Measurements from ENCODE around the gene FHL3.
"Not testable (repeated sequence)": the region's sequence is repeated elsewhere in the genome, so short reads cannot be mapped to it uniquely, and the experiment has no call there.

Gene FHL3

GRCh38 chr1:37995751-37996345 lies 9.5 kb downstream of the FHL3 start:
- peak; percentile 61 for DNase-seq (ENCODE audit: low read depth, low spot score)

- no peak for DNase-seq (ENCODE audit: low read depth, low spot score)
These were observed 10.3 kb downstream of the FHL3 start for GRCh38 chr1:37994886-37995566.

GRCh38 chr1:37989361-37989930 lies 15.9 kb downstream of the FHL3 start:
- peak; percentile 56 for DNase-seq (ENCODE audit: low read depth, low spot score)

- no peak for DNase-seq (ENCODE audit: low read depth, low spot score)
These were observed 17.6 kb downstream of the FHL3 start for GRCh38 chr1:37987679-37988078.

- no peak for DNase-seq (ENCODE audit: low read depth, low spot score)
These were observed 21.8 kb downstream of the FHL3 start for GRCh38 chr1:37983546-37983945.

- DNase-seq (ENCODE audit: low read depth, low spot score), result no peak
These were observed 26.8 kb downstream of the FHL3 start for GRCh38 chr1:37978541-37978940.

- peak; percentile 74 for DNase-seq (ENCODE audit: low read depth, low spot score)
These were observed 30.2 kb downstream of the FHL3 start for GRCh38 chr1:37975083-37975482.

- no peak for DNase-seq (ENCODE audit: low read depth, low spot score)
These were observed 30.7 kb downstream of the FHL3 start for GRCh38 chr1:37974567-37974966.

- not testable (repeated sequence) for DNase-seq (ENCODE audit: low read depth, low spot score)
These were observed 31.6 kb downstream of the FHL3 start for GRCh38 chr1:37973684-37974083.

GRCh38 chr1:37965301-37965700 lies 40.0 kb downstream of the FHL3 start:
- no peak for DNase-seq (ENCODE audit: low read depth, low spot score)

- DNase-seq (ENCODE audit: low read depth, low spot score), result not testable (repeated sequence)
These were observed 41.2 kb downstream of the FHL3 start for GRCh38 chr1:37964106-37964505.

- peak; percentile 85 for DNase-seq (ENCODE audit: low read depth, low spot score)
These were observed 46.6 kb downstream of the FHL3 start for GRCh38 chr1:37958690-37959089.

GRCh38 chr1:37955685-37956084 lies 49.6 kb downstream of the FHL3 start:
- no peak for DNase-seq (ENCODE audit: low read depth, low spot score)

GRCh38 chr1:37954316-37954971 lies 50.9 kb downstream of the FHL3 start:
- no peak for DNase-seq (ENCODE audit: low read depth, low spot score)

GRCh38 chr1:37952738-37953137 lies 52.6 kb downstream of the FHL3 start:
- DNase-seq (ENCODE audit: low read depth, low spot score), result no peak

GRCh38 chr1:37951783-37952624 lies 53.3 kb downstream of the FHL3 start:
- DNase-seq (ENCODE audit: low read depth, low spot score), result no peak

GRCh38 chr1:37951041-37951782 lies 54.1 kb downstream of the FHL3 start:
- no peak for DNase-seq (ENCODE audit: low read depth, low spot score)

GRCh38 chr1:37949524-37950152 lies 55.7 kb downstream of the FHL3 start:
- DNase-seq (ENCODE audit: low read depth, low spot score), result no peak

GRCh38 chr1:37948841-37949240 lies 56.5 kb downstream of the FHL3 start:
- no peak for DNase-seq (ENCODE audit: low read depth, low spot score)

- DNase-seq (ENCODE audit: low read depth, low spot score), result no peak
These were observed 57.1 kb downstream of the FHL3 start for GRCh38 chr1:37948166-37948565.

- DNase-seq (ENCODE audit: low read depth, low spot score), result no peak
These were observed 58.0 kb downstream of the FHL3 start for GRCh38 chr1:37947364-37947763.

Measured in astrocyte of the hippocampus (primary cell).